Activated CD8-positive, alpha-beta T cell treated with anti-CD3 and anti-CD28 coated beads for 36 hours (primary cell): Measurements from ENCODE around the gene TAF5L. TPM values are rescaled to one million over a fixed set of nuclear protein-coding genes. Genes with fewer than 3 reads are reported as not detected.
"Not testable (repeated sequence)": the region's sequence is repeated elsewhere in the genome, so short reads cannot be mapped to it uniquely, and the experiment has no call there.

Experiments
- ATAC-seq: fragments of 200-7000 bp; cut with Tn5 transposase; one replicate; pipeline ENCODE4 v1.10.0; 2021; ENCODE audit warnings: mild to moderate bottlenecking, moderate library complexity
- CTCF ChIA-PET: fragments of 350-600 bp; sonication (Branson Sonifier 250); formaldehyde crosslinking; loops from one replicate; lab custom pipeline; 2021; ENCODE audit warnings: antibody characterized with exemption; lab: Charles Lee
- POLR2A ChIA-PET: fragments of 350-600 bp; sonication (Branson Sonifier 250); formaldehyde crosslinking; loops from one replicate; lab custom pipeline; 2021; ENCODE audit warnings: antibody characterized with exemption; lab: Charles Lee
- DNase-seq: peaks from one replicate; pipeline ENCODE4 v3.0.0-alpha.2; 2020
- H3K27ac Mint-ChIP-seq: one replicate; pipeline ENCODE4 v1.8.0; 2021; ENCODE audit warnings: mild to moderate bottlenecking, mixed read lengths
- H3K27me3 Mint-ChIP-seq: one replicate; pipeline ENCODE4 v1.8.0; 2021; ENCODE audit warnings: mixed read lengths
- H3K36me3 Mint-ChIP-seq: one replicate; pipeline ENCODE4 v1.8.0; 2021; ENCODE audit warnings: low read depth, mixed read lengths
- H3K4me1 Mint-ChIP-seq: one replicate; pipeline ENCODE4 v1.8.0; 2021; ENCODE audit warnings: low read depth, mixed read lengths
- H3K4me3 Mint-ChIP-seq: one replicate; pipeline ENCODE4 v1.8.0; 2021; ENCODE audit warnings: mild to moderate bottlenecking, moderate library complexity, mixed read lengths
- H3K9me3 Mint-ChIP-seq: one replicate; pipeline ENCODE4 v1.8.0; 2021; ENCODE audit warnings: mixed read lengths
- CTCF ChIP-seq: fragments of 200-600 bp; IDR thresholded peaks from one replicate; pipeline ENCODE4 v1.8.0; 2022; ENCODE audit warnings: antibody characterized with exemption, mild to moderate bottlenecking
- intact Hi-C: fragments of 100-400 bp; cut with micrococcal nuclease; formaldehyde crosslinking; loops from one replicate; pipeline ENCODE4 v1.10.0; 2022
- total RNA-seq, 2 experiments: library from RNA; stranded (reverse); gene quantifications; one replicate each; pipeline ENCODE4 v1.2.3, GENCODE V29; 2021

TAF5L gene
- total RNA-seq, 2 experiments from 2014 or later = 17.7 to 19.5 TPM

DNA sequence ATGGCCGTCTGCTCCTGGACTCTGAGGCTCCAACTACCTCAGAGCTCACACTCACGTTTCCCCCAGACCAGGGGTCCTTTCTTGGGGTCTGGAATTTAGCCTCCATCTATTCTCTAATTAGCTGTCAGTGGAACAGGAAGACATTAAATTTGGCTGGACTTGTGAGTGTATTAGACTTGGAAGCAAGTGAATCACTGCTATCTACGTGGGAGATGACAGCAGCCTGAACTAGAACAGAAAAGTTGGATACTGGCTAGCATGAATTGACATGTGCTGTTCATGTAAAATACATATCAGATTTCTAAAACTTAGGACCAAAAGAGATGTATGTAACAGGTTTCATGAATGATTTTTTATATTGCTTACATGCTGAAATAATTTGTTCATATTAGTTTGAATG lies 28.0 kb downstream of the TAF5L start:
- intact Hi-C loops = no loop called here
- Mint-ChIP-seq H3K36me3 (peaks cover 48% of the 10 kb centered on the region), H3K27ac (no peak overlapping the region), H3K9me3 (no peaks in the 10 kb centered on the region), H3K4me3 (no peak overlapping the region), H3K27me3 (no peaks in the 10 kb centered on the region), H3K4me1 (peaks cover 27% of the 10 kb centered on the region)
- ATAC-seq (no peak), DNase-seq (no peak)
- POLR2A ChIA-PET = interaction anchor here (0.7 to 0.9 kb wide), 2 partner anchors 16 to 26 kb away, joined by 3 read pairs; no protein-coding TSS in a partner anchor
- no peak for TF ChIP-seq CTCF
- CTCF ChIA-PET = no interaction called here

DNA sequence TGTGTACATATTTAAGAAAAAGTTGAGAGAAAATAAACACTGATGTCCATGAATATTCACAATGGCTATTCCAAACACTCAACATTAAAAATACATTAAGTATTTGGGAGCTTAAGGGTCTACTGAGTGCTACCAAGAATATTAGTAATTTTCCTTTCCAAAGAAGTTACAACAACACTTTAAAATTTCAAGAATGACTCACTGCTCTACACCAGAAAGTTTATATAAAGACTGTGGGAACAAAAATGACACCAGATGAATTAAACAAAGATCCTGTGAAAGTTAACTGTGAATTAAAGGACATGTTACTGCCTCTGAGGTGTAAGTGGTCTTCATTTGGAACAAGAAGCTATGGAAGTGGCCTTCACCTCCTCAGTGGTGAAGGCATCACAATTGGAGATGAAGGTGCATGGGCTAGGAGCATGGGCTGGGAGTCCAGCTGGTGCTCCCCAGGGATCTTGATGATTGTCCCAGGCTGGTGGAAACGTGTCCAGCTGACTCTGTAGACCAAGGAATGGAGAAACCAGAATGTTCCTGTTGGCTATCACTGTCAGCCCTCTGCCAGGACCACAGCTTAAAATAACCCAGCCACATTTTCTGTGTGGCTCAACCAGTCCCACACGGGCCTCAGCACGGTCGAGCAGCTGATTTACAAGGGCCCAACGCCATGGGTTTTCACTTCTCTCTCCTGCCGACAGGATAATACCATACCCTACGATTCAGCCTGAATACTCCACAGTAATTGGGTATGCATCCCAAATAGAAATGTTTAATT lies 28.8 kb downstream of the TAF5L start:
- Mint-ChIP-seq H3K27ac (peak overlapping the region; percentile 14), H3K9me3 (no peaks in the 10 kb centered on the region), H3K4me3 (no peak overlapping the region), H3K36me3 (peaks cover 42% of the 10 kb centered on the region), H3K4me1 (peaks cover 27% of the 10 kb centered on the region), H3K27me3 (no peaks in the 10 kb centered on the region)
- DNase-seq (no peak), ATAC-seq (no peak)
- intact Hi-C loops = no loop called here
- ChIA-PET POLR2A (interaction anchor here (0.9 to 1.0 kb wide), 2 partner anchors 27 to 39 kb away, joined by 3 to 4 read pairs; no protein-coding TSS in a partner anchor), CTCF (interaction anchor here (1.4 kb wide), 1 partner anchor 64 kb away, joined by 3 read pairs; no protein-coding TSS in a partner anchor)
- no peak for TF ChIP-seq CTCF

- H3K9me3 Mint-ChIP-seq, H3K27me3 Mint-ChIP-seq, H3K4me3 Mint-ChIP-seq, DNase-seq, ATAC-seq, CTCF ChIA-PET, intact Hi-C loops: not testable (repeated sequence)
- H3K4me1 Mint-ChIP-seq = peaks cover 24% of the 10 kb centered on the region
- H3K36me3 Mint-ChIP-seq = peaks cover 33% of the 10 kb centered on the region
- peak overlapping the region; percentile 42 for H3K27ac Mint-ChIP-seq
- POLR2A ChIA-PET = interaction anchor here (1.0 kb wide), 1 partner anchor 40 kb away, joined by 3 read pairs; no protein-coding TSS in a partner anchor
Measured at GRCh38 chr1:229595876-229596275, 30.0 kb downstream of the TAF5L start.

DNA sequence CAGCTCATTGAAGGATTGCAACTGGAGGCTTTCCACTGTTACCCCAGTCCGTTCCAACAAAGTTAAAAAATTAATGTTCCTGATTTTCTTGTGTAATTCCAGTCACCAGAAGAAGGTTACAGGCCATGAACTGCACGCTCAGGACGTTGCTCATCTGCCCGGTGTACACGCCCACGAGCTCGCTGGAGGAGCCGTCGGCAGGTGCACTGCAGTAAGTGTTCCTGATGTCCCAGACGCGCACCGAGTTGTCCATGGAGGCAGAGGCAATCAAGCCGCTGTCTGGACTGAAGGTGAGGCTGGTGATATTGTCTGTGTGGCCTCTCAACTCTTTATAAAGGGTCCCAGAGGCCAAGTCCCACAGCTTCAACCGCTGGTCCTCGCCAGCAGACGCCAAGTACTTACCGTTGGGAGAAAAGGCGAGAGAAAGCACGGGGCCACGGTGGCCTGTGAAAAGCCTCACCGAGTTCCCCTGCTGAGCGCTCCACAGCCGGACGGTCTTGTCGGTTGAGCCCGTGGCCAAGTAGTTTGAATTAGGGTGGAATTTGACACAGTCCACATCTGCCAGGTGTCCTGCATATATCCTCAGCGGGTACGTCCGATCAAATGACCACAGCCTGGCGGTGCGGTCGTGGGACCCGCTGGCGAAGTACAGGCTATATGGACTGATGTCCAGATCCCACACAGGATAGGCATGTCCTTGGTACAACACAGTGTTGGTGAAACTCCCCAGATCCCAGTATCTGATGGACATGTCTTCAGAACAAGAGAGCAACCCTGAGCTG lies 31.5 kb downstream of the TAF5L start:
- Mint-ChIP-seq H3K36me3 (peaks cover 28% of the 10 kb centered on the region), H3K27ac (no peak overlapping the region), H3K9me3 (no peaks in the 10 kb centered on the region), H3K4me3 (no peak overlapping the region), H3K4me1 (peaks cover 20% of the 10 kb centered on the region), H3K27me3 (no peaks in the 10 kb centered on the region)
- DNase-seq (no peak), ATAC-seq (no peak)
- ChIA-PET POLR2A (interaction anchor here (1.6 kb wide), 1 partner anchor 35 kb away, joined by 6 read pairs; the partner anchor contains the start of gene ABCB10), CTCF (no interaction called here)
- intact Hi-C loops = no loop called here
- TF ChIP-seq CTCF = no peak

DNA sequence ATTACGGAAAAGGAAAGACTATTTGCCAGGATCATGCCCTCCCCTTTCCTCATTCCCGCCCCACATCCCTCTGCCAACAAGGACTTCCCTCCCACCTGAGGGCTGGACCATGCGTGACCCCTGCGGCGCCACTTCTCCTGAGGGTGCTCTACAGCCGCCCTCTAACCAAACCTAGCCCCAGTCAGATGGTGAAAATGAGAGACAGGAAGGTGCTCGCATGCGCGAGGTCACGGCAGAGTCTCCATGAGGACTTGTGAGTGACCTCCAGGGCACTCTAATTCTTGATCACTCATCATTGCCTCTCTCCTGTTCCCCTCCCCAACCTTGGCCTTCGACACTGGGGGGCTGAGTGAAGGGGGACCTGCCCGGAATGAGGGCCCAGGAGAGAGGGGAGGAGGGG lies 32.1 kb downstream of the TAF5L start:
- TF ChIP-seq CTCF = no peak
- H3K27me3 Mint-ChIP-seq = no peaks in the 10 kb centered on the region
- ChIA-PET CTCF (no interaction called here), POLR2A (interaction anchor here (1.6 kb wide), 1 partner anchor 35 kb away, joined by 6 read pairs; the partner anchor contains the start of gene ABCB10)
- H3K9me3 Mint-ChIP-seq = no peaks in the 10 kb centered on the region
- H3K4me1 Mint-ChIP-seq = peaks cover 16% of the 10 kb centered on the region
- intact Hi-C loops = no loop called here
- no peak overlapping the region for H3K4me3 Mint-ChIP-seq
- no peak overlapping the region for H3K27ac Mint-ChIP-seq
- H3K36me3 Mint-ChIP-seq = peaks cover 24% of the 10 kb centered on the region
- ATAC-seq (no peak), DNase-seq (no peak)
